SU-DHL-6 (cell line): ENCODE measurements around the gene RETREG1.

ENCODE experiments used
- H2AFZ ChIP-seq: fragments of 200-600 bp; sonication (generic); 2 replicates; pipeline ENCODE4 v1.6.1; 2014; ENCODE audit warnings: low read depth, mild to moderate bottlenecking, moderate library complexity, mixed read lengths, antibody characterized with exemption, low read length; ENCODE audit not compliant: severe bottlenecking
- H3F3A ChIP-seq: fragments of 200-600 bp; shearing (Covaris generic); 2 replicates; pipeline ENCODE4 v1.6.0; 2016; ENCODE audit warnings: antibody characterized with exemption, mild to moderate bottlenecking; ENCODE audit not compliant: insufficient read depth
- H3K27ac ChIP-seq: fragments of 200-600 bp; sonication (generic); 2 replicates; pipeline ENCODE4 v1.5.1; 2016; ENCODE audit warnings: low read depth, mild to moderate bottlenecking, low read length, moderate library complexity, mixed read lengths
- H3K27me3 ChIP-seq: fragments of 200-600 bp; sonication (generic), shearing (Covaris generic); 2 replicates; pipeline ENCODE4 v1.6.0; 2014; ENCODE audit warnings: mild to moderate bottlenecking, low read length
- H3K36me3 ChIP-seq: fragments of 200-600 bp; sonication (generic); 2 replicates; pipeline ENCODE4 v1.6.1; 2014; ENCODE audit warnings: mild to moderate bottlenecking, low read length, mixed read lengths
- H3K4me2 ChIP-seq: fragments of 300-600, 200-600 bp; shearing (Covaris generic), sonication (generic); 2 replicates; pipeline ENCODE4 v1.6.0; 2014; ENCODE audit warnings: low read length, low read depth, mild to moderate bottlenecking; ENCODE audit not compliant: poor library complexity, severe bottlenecking
- H3K4me3 ChIP-seq: fragments of 200-600 bp; sonication (generic); 2 replicates; pipeline ENCODE4 v1.5.1; 2014; ENCODE audit warnings: antibody characterized with exemption, low read length, mild to moderate bottlenecking, mixed read lengths; ENCODE audit not compliant: insufficient read depth, poor library complexity, severe bottlenecking
- H3K79me2 ChIP-seq: fragments of 200-600 bp; sonication (generic); 2 replicates; pipeline ENCODE4 v1.6.1; 2014; ENCODE audit warnings: mild to moderate bottlenecking, low read length, moderate library complexity; ENCODE audit not compliant: insufficient read depth
- H3K9ac ChIP-seq: fragments of 200-600 bp; sonication (generic); 2 replicates; pipeline ENCODE4 v1.7.0; 2014; ENCODE audit warnings: mild to moderate bottlenecking, low read length
- H3K9me2 ChIP-seq: fragments of 200-600 bp; sonication (generic); replicated peaks from 2 replicates; pipeline ENCODE4 v1.6.1; 2014; ENCODE audit warnings: low read length; ENCODE audit not compliant: insufficient read depth
- H3K9me3 ChIP-seq: fragments of 200-600 bp; sonication (generic); 2 replicates; pipeline ENCODE4 v1.6.1; 2014; ENCODE audit warnings: low read length, mixed read lengths; ENCODE audit not compliant: insufficient read depth
- H4K20me1 ChIP-seq: fragments of 200-600 bp; sonication (generic); 2 replicates; pipeline ENCODE4 v1.6.1; 2014; ENCODE audit warnings: low read depth, mild to moderate bottlenecking, antibody characterized with exemption, low read length, moderate library complexity, mixed read lengths
- CTCF ChIP-seq: fragments of 200-600 bp; sonication (generic); IDR thresholded peaks from one replicate; pipeline ENCODE4 v1.5.1; 2017; ENCODE audit warnings: antibody characterized with exemption, mild to moderate bottlenecking, low read length, moderate library complexity; ENCODE audit not compliant: insufficient read depth, poor library complexity, severe bottlenecking
- EZH2phosphoT487 ChIP-seq: fragments of 200-600 bp; sonication (generic), shearing (Covaris generic); conservative IDR thresholded peaks from 2 replicates; pipeline ENCODE4 v1.6.1; 2018; ENCODE audit warnings: mild to moderate bottlenecking, antibody characterized with exemption, low read length, moderate library complexity, mixed read lengths

The RETREG1 gene

GRCh38 chr5:16505904-16506303 lies 110.9 kb downstream of the RETREG1 start:
- H3K9me2 ChIP-seq = no peaks in the 10 kb centered on the region
- no peaks in the 10 kb centered on the region for H3K79me2 ChIP-seq
- no peaks in the 10 kb centered on the region for H3K36me3 ChIP-seq
- H4K20me1 ChIP-seq = no peaks in the 10 kb centered on the region
- no peaks in the 10 kb centered on the region for H3K27me3 ChIP-seq
- H2AFZ ChIP-seq = no peak overlapping the region
- no peak for TF ChIP-seq CTCF
- TF ChIP-seq EZH2phosphoT487 = no peak
- no peaks in the 10 kb centered on the region for H3K9me3 ChIP-seq
- H3K27ac ChIP-seq = no peak overlapping the region
- H3F3A ChIP-seq = no peaks in the 10 kb centered on the region
- no peak overlapping the region for H3K4me2 ChIP-seq
- no peak overlapping the region for H3K9ac ChIP-seq
- no peak overlapping the region for H3K4me3 ChIP-seq

GRCh38 chr5:16505140-16505891 lies 111.5 kb downstream of the RETREG1 start:
- no peak overlapping the region for H3K4me2 ChIP-seq
- no peaks in the 10 kb centered on the region for H3K9me2 ChIP-seq
- TF ChIP-seq CTCF = no peak
- no peak for TF ChIP-seq EZH2phosphoT487
- H3F3A ChIP-seq = no peaks in the 10 kb centered on the region
- H3K27me3 ChIP-seq = no peaks in the 10 kb centered on the region
- no peaks in the 10 kb centered on the region for H4K20me1 ChIP-seq
- H3K36me3 ChIP-seq = no peaks in the 10 kb centered on the region
- no peaks in the 10 kb centered on the region for H3K79me2 ChIP-seq
- H3K9me3 ChIP-seq = no peaks in the 10 kb centered on the region
- no peak overlapping the region for H3K9ac ChIP-seq
- H3K27ac ChIP-seq = no peak overlapping the region
- H2AFZ ChIP-seq = no peak overlapping the region
- H3K4me3 ChIP-seq = no peak overlapping the region

DNA sequence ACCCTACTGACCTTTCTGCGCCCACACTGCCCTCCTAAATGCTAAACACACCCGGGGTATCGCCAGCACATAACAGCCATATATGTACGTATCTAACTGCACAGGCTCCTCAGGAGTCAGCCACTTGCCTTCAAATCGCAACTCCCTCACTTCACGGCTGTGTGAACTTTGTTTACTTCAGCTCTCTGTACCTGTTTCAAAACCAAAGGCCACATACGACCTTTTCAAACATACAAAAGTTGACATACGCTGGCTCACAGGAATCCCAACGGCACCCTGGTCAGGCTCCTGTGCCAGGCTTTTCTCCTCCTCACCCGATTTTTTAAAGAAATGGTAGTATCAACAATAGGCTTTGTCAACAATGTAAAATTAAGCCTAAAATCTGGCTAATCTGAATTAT lies 112.2 kb downstream of the RETREG1 start:
- TF ChIP-seq CTCF (no peak), EZH2phosphoT487 (no peak)
- H3K9me2 ChIP-seq = no peaks in the 10 kb centered on the region
- H3K79me2 ChIP-seq = no peaks in the 10 kb centered on the region
- H3F3A ChIP-seq = no peaks in the 10 kb centered on the region
- no peaks in the 10 kb centered on the region for H3K27me3 ChIP-seq
- H4K20me1 ChIP-seq = no peaks in the 10 kb centered on the region
- H3K36me3 ChIP-seq = no peaks in the 10 kb centered on the region
- no peak overlapping the region for H3K4me2 ChIP-seq
- H3K4me3 ChIP-seq = no peak overlapping the region
- H2AFZ ChIP-seq = no peak overlapping the region
- H3K9me3 ChIP-seq = no peaks in the 10 kb centered on the region
- H3K9ac ChIP-seq = no peak overlapping the region
- H3K27ac ChIP-seq = no peak overlapping the region
